Measurements from ENCODE around the gene STEAP1B.

STEAP1B gene

DNA sequence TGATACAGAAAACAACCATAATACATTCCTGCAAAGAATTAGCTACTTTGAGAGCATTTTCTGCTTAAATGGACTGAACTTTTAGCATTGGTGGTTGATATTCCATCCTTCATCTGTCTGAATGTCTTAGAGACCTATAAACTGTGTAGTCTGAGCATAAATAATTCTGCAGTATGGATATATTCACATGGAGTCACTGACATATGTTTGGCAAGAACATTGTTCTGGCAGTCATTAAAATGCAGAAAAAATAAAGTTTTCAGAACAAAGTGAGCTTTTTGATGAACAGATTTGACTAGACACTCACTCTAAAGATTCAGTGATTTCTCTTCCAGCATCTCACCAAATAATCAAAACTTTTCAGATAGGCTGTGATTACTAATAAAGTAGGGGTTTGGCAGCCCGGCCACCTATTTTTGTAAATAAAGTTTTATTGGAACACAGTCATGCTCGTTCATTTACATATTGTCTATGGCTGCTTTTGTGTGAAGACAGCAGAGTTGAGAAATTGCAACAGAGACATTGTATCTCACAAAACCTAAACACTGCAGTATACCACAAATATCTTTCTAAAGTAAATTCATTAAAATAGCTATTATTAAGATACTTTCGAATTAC lies 98.9 kb downstream of the STEAP1B start:
- DNase-seq (ENCODE audit: low read depth) = no peak

DNA sequence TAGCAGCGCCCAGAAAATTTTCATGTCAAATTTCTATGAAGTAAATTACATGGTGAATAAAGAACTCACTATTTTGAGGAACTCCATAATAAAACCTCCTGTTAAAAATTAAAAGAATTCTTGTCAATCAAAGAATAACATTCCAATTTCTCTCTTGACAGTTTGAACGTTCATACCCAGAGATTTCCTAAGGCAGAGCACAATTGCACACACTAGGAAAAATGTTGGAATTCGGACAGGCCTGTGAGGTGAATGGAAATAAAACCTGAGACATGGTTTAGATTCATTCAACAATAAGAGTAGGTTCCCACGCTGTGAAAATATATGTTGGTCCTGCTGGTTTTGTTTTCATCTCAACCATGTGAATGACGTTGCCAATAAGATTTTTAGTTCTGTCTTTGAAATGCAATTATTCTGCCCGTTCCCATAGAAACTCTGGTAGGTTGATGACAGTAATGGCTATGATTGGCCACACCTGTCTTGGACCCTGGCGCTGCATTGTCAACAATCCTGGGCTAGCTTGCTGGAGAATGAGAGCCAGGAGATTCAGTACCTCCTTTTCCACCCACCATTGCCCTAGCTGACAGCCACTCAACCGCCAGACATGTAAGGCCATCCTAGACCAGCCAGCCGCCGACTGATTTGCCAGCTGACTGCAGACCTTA lies 99.7 kb downstream of the STEAP1B start:
- DNase-seq (ENCODE audit: low read depth) = no peak

DNA sequence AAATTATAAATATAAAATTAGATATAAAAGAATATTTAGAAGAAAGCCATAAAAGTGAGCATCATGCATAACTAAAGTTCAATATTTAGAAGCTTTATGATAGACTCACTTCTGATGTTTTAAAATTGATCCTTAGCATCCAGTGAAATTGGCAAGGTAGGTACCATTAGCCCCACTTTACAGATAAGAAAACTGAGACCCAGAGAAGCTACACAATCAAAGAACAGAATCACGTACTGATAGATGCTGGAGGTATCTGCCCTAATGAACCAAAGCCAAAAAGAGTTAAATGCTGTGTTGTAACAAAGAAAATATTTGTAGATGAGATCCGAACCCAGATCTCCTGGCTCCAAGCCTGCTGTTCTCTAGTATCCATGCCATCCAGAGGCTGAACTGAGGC lies 100.4 kb downstream of the STEAP1B start:
- no peak for DNase-seq (ENCODE audit: low read depth)

DNA sequence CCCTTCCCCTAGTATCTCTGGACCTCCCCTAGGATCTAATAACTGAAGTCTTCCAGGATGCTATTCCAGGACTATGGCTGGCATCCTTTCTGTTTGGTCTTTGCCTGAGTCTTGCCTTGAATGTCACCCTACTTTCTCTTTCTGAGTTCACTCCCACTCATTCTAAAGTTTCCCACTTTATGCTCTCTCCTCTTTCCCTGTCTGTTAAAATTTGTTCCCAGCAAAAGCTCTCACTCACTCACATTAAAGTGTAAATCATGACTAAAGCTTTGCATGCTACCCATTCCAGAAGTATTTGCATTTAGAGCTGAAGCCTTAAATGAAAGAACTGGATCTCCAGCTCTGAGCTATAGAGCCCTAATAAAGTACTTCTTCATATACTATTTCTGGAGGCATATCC lies 100.9 kb downstream of the STEAP1B start:
- DNase-seq (ENCODE audit: low read depth) = no peak

DNA sequence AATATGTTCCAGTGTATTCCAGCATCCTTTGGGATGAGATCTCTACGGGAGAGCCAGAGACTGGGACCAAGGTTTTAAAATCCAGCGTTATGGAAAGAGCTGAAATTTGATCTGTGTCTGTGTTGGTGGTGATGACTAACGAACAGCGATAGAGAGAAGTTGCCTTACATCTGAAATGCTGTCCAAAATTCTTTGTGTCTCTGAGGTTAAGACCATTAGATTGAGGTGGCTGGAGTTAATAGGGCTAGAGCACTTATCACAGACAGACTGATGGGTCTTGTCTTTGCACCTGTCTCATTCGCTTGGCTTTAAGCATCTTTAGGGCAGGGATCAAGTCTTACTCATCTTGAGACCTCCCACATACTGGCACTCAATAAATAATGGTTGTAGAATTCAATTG lies 102.0 kb downstream of the STEAP1B start:
- DNase-seq (ENCODE audit: low read depth) = no peak

DNA sequence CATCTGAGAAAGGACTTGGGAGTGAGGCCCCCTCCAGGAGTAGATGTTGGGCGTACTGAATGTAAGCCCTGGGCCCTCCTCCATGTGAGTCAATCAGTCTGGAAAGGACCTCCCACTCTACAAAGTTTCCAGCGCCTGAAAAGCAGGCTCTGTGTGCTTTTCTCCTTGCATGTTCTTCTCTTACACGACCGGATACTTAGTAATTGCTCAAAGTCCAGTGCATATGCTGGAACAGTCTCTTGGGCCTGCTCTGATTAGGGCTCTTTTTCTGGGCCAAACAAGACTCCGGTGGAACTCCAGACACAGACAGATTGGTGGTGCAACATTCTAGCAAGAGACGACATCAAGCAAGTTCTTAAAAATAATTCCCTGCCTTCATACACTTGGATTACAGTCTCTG lies 104.8 kb downstream of the STEAP1B start:
- DNase-seq (ENCODE audit: low read depth) = no peak

DNA sequence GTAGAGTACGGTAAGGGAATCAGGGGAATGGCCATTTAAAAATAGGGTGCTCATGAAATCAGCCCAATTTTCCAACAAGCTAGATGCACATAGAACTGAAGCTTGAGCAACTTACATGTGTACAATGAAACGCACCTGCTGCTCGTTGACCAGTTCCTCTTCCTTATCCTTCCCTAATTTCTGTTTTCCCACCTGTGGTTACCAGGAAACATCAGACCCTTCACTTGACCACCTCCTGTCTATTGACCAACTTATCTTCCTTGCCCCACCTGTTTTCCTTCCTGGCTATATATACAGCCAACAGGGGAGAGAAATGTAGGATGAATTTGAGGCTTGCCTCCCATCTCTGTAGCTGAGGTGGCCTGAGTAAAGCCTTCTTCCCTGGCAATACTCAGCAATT lies 105.2 kb downstream of the STEAP1B start:
- no peak for DNase-seq (ENCODE audit: low read depth)

DNA sequence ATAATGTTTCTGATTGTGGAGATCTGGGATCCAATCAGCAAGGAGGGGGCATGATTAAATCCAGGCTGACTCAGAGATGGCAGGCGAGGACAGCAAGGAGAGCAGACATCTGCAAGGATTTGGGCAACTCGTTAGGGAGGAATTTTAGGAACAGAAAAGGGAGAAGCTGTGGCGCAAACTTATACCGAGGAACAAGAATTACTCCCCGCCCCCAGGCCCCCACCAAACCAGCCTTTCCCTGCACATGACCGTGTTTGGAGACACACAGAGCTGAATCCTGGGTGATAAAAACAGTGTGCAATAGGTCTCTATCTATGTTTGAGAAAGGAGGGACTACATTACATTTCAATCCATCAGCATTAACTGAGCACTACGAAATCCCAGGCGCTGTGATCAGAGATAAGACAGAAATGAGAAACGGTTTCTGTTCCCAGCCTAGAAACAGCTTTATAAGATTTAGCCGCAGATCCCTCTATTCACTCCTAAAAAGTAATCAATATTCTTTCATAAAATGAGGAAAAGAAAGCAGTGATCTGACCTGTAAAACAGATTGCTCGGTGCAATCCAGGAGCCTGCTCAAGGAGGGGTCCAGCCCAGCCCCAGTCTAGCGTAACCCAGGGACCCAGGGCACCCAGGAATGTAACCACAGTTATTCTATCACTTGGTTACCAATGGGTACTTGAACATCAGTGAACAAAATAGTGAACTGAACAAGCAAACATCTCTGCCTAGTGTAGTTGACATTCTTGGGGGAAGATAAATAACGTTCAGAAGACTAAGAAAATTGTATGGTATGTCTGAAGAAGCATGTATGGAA lies 105.9 kb downstream of the STEAP1B start:
- no peak for DNase-seq (ENCODE audit: low read depth)

DNA sequence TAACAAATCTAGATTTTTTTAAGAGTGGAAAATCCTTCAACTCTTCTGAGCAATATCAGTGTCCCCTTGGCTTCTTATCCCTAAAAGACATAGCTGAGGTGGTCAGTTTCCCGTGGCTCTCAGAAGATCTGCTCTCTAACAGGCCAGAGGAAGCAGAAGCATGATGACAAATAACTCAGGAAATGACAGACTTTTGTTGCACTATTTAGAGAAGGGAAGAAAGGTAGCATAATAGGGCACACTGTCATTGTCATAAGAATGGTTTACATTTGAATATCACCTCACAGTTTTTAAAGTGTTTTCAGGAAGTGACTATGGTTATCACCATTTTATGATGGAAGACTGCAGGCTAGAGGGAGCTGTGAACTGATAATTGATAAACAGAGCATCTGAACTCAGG lies 109.5 kb downstream of the STEAP1B start:
- DNase-seq (ENCODE audit: low read depth) = no peak

DNA sequence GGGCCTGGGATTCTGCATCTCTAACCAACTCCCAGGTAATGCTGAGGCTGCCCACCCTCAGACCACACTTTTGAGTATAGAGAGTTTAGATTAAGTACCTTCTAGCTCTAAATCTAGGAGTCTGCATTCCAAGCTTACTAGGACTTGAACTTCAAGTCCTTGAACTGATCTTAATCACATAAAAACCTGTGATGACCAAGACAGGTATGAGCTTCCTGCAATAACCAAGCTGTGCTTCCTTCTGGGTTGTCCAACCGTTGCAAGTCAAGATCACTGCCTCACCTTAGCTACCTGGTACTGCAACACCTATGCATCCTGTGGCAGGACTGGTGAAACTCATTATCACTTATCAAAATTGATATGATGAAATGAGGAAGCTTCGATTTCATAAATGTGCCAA lies 110.1 kb downstream of the STEAP1B start:
- DNase-seq (ENCODE audit: low read depth) = no peak

DNA sequence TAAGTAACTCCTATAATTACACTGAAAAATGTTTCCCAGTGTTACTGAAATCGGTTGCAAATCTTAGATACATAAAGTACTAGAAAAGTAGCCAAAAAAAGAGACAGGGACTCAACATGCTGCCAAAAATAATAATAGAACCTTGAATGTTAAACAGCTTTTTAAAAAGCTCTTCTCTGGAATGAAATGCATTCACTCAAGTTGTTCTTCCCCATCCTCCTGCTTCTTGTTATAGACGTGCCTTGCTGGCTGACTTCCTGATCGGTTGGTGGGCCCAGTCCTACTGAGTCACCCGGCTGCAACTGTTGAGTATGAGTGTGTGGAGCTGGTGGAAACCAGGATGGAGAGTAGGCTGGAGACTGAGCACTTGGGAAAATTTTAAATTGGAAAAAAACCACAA lies 112.4 kb downstream of the STEAP1B start:
- no peak for DNase-seq (ENCODE audit: low read depth)

DNA sequence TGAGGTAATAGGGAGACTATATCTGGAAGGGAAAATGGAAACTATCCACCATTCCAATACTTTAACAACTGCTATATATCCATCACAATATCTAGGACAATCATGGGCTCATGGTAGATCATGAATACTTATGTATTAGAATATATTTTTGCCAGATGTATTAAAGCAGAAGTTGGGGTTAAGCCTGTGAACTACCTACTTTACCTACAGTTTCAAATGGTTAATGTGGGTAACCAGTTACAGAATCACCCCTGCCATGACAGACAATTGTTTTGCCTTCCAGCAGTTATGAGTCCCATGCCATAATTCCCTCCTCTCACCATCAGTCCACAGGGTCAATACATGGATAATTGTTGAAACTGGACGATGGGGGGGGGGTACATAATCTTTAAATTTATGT lies 113.1 kb downstream of the STEAP1B start:
- no peak for DNase-seq (ENCODE audit: low read depth)

DNA sequence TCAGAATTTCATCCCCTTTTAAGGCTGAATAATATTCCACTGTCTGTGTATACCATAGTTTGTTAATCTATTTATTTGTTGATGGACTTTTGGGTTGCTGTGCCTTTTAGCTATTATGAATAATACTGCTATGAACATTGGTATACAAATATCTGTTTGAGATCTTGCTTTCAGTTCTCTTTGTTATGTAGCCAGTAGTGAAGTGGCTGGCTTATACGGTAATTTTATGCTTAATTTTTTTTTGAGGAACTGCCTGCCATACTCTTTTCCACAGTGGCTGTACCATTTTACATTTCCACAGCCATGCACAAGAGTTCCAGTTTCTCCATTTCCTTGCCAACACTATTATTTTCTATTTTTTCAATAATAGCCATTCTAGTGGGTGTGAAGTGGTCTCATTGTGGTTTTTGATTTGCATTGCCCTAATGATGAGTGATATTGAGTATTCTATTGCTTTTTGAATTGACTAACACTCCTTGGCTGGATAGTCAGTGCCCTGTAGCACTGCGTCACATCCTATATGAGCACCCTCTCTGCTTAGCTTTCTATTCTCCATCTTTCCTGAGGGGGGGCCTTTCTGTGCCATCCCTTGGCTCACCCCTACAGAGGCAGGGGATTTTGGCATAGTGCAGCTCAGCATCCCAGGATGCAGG lies 113.7 kb downstream of the STEAP1B start:
- DNase-seq (ENCODE audit: low read depth) = no peak

DNA sequence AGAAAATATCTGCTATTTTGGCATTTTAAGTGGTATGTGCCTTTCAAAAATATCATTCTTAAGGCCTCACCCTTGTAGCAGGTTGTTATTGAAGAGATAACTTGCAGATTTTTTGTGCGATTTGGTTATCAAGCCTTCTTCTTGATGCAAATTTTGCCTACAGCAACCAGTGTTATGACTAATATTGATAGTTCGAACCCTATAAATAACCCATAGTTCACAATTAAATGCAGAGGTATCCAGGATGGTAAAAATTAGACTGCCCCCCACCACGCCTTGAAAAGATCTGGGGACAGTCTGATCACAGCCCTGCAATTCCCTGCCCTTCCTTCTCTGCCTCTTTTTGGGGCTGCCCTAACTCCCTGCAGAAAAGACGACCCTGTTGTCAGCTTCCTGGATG lies 114.7 kb downstream of the STEAP1B start:
- DNase-seq (ENCODE audit: low read depth) = no peak

DNA sequence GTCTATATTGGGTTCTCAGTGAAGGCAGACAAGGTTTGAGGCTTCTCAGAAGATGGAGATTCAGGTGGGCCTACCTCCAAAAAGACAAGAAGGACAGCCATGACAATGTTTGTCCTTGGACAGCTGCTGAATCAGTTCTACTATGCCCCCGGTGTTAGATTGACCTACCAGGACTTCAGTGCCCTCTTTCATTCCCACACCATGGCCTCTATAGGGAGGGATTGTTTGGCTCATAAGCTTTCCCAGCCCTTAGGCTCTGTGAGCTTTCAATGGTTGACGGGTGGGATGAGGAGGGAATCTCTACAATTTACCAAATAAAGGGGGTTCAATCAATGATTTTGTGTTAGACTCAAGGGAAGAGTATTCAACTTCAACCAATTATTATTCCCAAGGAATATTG lies 119.7 kb downstream of the STEAP1B start:
- DNase-seq (ENCODE audit: low read depth) = no peak

DNA sequence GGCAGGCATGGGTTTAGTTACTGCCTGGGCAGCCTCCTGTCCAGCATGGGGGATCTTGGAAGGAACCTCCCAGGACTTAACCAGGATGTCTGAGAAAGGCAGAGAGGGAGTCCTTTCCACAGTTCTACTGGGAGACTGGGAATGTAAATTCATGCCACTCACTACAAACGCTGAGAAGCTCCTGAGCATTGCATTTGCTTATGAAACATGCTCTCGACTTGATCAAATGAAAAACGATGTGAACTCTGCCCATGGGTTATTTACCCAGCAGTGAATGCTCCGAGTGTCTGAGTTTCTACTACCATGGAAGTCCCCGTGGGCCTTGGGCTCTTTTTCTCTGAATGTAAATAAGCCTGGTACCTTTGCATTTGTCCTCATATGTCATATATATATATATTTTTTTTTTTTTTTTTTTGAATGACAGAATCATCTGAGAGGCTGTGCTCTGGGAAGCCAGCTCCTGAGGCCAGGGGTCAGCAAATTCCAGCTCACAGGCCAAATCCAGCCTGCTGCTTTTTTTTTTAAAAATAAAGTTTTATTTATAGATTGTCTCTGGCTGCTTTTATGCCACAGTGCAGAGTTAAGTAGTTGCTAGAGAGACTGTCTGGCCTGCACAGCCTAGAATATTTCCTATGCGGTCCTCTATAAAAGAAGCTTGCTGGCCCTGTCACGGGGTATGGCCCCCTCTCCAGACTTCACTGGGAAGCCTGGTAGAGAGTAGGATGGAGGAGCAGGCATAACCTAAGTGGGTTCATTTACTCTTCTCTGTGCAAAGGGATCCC lies 121.6 kb downstream of the STEAP1B start:
- DNase-seq (ENCODE audit: low read depth) = no peak

DNA sequence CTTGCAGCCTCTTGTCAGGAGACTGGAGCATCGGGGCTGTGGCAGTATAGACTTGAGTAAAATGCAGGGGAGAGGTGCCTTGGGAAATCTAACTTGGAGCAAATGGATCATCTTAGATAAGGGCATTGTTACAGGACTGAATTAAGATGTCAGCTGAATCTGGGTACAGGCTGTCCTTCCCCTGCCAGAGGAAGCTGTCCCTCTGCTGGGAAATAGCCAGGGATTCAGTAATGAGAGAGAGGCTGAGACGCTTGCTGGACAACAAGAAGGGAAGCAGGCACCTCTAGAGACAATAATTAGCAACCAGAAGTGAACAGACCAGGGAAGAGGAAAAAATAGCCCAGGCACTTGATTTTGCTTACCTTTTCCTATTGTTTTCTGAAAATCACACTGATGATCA lies 122.3 kb downstream of the STEAP1B start:
- no peak for DNase-seq (ENCODE audit: low read depth)

DNA sequence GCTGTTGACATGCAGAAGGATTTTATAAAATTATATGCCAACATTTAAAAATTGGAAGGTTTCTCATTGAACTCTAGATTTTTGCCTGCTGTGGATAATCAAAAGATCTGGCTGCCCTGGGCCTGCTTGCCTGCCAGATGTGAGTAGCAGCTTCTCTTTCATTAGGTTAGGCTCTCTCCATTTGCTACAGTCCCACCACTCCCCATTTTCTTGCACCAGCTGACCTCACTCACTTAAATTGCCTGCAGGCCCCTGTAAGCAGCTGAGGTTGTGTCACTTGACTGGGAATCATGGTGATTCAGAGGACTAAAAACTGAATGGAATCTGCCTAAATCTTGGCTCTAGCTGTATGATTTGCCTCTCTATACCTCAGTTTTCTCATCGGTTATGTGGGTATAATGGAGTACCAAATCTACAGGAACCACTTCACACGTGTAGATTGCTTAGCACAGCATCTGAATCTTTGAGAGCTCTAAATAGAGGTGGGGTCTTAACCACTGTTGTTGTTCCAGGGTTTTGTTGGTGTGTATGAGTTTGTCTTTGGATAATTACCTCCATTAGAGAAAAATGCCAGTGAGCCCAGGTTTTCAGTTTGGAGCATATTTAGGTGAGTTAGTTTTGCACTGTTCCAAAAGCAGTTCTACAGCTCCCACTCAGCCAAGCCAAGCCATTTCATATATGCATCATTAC lies 124.5 kb downstream of the STEAP1B start:
- DNase-seq (ENCODE audit: low read depth) = no peak

DNA sequence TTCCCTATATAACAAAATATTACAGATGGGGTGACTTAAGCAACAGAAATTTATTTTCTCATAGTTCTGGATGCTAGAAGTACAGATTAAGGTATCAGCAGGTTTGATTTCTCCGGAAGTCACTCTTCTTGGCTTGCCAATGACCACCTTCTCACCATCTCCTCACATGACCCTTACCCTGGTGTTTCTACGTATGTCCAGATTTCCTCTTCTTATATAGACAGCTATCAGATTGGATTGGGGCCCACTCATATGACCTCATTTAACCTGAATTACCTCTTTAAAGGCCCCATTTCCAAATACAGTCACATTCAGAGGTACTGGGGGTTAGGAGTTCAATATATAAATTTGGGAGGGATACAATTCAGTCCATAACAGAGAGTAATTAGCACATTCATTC lies 126.1 kb downstream of the STEAP1B start:
- no peak for DNase-seq (ENCODE audit: low read depth)

DNA sequence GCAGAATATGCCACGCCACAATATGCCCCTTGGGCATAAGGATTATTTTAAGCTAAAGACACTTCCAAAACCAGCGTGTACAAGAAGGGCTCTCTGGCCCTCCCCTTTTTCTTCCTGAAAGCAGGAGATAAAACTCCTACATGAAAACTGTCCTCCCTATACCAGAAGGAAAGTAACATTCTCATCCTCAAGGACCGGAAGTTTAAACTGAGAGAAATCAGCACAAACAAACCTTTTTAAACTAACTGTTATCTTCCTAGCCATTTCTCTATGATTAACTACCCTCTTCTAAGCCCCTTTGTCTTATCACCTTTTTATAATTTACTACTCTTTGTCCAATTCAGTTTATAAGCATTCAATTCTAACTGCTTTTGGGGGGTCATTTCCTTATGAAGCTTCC lies 126.6 kb downstream of the STEAP1B start:
- no peak for DNase-seq (ENCODE audit: low read depth)

DNA sequence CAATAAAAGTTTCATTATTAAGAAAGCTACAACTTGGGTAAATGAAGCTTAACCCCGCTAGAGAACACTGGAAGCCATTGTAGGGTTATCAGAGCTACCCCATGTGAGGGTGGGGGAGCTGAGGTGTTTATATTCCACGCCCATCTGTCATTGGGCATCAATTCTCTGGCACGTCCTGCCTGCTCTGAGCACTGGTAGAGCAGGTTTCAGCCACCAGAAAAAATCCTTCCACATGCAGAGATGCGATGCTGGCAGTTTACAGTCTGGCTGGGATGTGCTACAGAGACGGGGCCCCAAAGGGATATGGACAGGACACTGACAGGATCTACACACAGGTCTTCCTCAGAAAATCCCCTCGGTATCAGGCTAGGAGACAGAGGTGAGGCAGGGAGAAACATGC lies 127.1 kb downstream of the STEAP1B start:
- DNase-seq (ENCODE audit: low read depth) = no peak

DNA sequence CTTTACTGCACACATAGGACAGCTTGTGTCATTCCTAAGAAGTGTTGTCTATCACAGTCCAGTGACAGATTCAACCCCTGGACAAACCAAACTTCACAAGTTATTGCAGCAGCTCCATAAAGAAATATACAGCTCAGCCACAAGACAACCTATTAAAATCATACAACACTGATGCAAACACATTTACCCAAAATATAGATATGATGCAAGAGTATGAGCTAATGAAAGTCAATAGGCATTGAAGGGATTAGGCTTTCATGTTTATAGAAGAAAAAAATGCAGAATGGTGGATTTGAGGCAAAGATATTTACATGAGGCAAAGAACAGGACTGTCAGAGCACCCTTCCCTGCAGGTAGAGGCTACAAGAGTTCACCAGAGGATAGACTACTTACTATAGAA lies 128.1 kb downstream of the STEAP1B start:
- no peak for DNase-seq (ENCODE audit: low read depth)

Data from stimulated activated CD8-positive, alpha-beta memory T cell treated with anti-CD3 and anti-CD28 coated beads, Interleukin-4, amount 100 ng/mL, for 24 hours (primary cell).